NCI-H2196 treated with DMSO at 0.1 percent for 48 hours (cell line): ENCODE results near the gene SLC25A2.
"Not testable (repeated sequence)": the region's sequence is repeated elsewhere in the genome, so short reads cannot be mapped to it uniquely, and the experiment has no call there.

Experiments
- DNase-seq: peaks from one replicate; lab custom pipeline; 2025; ENCODE audit not compliant: unreplicated experiment; lab: John Stamatoyannopoulos, UW

The SLC25A2 gene

DNA sequence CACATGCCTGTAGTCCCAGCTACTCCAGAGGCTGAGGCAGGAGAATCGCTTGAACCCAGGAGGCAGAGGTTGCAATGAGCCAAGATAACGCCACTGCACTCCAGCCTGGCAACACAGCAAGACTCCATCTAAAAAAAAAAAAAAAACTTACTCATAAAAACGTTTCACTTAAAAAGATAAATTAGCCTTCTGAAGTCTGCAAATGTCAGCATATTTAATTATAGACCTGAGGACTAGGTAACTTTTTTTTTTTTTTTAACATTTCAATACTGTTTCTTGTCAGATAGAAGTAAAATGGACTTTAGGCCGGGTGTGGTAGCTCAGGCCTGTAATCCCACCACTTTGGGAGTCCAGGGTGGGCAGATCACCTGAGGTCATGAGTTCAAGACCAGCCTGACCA lies 13.1 kb upstream of the SLC25A2 start:
- not testable (repeated sequence) for DNase-seq

DNA sequence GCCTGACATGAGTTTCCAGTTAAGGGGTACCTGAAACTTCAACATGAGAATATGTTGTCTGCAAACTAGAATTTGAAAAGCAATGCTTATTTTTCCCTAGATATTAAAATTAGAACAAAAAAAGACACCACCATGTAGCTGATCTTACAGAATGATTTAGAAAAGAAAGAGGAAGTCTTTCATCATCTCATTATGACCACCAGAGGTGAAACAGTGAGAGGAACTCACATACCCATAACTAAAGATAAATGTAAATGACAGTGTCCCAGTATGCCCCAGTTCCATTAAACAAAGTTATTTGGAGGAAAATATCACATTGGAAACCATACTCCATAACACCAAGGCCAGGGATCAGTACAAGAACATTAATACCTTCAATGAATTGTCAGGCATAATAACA lies 9.9 kb upstream of the SLC25A2 start:
- no peak for DNase-seq

DNA sequence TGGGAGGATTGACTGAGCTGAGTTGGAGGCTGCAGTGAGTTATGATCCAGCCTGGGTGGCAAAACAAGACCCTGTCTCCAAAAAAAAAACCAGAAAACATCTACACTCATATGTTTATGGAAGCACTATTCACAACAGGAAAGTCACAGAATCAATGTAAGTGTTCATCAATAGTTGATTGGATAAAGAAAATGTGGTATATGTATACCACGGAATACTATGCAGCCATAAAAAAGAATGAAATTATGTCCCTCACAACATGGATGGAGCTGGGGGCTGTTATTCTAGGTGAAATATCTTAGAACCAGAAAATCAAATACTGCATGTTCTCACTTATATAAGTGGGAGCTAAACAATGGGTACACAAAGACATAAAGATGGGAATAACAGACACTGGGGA lies 2.8 kb upstream of the SLC25A2 start:
- DNase-seq, result no peak

DNA sequence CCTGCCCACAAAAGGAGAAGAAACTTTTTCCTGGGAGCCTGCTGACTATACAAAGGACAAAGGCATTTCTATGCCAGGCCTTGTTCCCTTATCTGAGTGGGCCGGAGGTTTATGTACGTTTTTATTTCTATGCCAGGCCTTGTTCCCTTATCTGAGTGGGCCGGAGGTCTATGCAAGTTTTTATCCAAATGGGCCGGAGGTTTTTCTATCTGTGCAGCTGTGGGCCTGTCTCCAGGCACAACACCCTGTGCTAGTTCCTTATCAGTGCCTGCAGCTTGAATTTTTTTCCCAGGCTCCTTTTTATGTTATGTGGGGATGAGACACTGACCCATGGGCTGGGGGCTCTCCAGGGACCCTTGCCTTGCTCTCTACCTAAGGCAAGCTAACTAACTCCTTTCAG lies 5.5 kb downstream of the SLC25A2 start:
- DNase-seq, result no peak

DNA sequence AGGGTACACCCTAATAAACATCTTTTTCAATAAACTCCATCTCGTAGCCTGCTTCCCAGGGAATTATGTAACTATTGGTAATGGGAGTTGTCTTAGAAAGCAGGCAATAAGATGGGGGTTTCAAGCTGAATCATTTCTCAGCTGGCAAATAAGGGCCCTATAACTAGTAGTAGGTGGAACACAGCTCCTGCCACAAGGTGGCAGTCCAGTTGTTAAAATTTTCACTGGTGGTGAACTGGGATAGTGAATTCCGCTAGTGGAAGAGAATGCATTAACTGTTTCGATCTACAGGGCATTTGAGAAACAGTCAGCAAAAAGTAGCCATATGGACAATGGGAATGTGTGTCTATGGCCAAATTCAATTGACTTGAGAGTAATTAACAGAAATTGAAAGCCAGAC lies 30.9 kb downstream of the SLC25A2 start:
- DNase-seq, result no peak

DNA sequence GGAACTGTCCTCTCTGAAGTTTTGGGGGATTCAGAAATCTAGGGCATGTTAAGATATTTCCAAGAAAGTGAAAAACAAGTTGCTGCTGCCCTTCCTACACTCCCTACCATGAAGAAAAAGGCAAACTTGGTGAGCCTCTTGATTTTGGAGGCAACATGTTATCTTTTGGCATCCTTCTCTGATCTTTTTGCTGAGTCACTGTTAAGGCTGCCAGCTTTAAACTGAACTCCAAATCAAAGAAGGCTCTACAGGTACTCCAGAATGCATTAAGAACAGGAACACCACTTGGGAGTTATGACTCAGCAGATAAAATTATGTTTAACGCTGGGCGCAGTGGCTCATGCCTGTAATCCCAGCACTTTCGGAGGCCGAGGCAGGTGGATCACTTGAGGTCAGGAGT lies 34.7 kb downstream of the SLC25A2 start:
- no peak for DNase-seq

DNA sequence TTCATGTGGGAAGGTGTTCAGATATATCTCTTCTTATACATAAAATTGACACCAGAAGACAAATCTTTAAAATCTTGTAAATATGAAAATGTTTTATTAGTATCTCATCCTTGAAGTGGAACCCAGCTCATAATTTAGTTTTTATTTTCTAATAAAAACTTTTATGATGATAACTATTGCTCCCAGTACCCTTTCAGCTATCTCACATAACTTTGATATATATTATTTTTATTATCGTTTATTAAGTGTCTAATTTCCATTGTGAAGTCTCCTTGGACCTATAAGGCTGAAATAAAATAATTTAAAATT lies 42.7 kb downstream of the SLC25A2 start:
- no peak for DNase-seq

DNA sequence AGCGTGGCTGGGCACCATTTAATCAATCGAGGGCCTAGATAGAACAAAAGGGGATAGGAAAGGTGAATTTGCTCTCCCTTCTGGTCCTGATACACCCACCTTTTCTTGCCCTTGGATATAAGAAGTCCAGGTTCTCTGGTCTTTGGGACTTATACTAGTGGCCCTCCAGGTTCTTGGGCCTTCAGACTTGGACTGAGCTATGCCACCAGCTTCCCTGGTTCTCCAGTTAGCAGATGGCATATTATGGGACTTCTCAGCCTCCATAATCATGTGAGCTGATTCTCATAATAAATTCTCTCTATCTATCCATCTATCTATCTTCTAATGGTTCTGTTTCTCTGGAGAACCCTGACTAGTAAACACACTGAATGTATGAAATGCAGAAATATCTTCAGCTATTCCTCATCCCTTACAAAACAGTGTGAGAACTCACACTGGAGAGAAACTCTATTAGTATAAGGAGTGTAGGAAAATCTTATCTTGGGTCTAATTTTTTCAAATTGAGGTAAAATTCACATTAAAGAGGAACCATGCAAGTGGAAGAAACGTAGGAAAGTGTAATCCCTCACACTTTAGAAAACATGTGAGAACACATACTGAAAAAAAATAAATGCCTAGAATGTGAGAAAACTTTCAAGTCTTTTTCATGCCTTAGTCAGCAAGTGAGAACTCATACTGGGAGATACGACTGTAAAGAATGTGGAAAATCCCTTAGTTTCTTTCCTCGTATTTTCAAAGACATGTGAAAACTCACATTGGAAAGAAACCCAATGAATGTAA lies 43.2 kb downstream of the SLC25A2 start:
- DNase-seq, result no peak

DNA sequence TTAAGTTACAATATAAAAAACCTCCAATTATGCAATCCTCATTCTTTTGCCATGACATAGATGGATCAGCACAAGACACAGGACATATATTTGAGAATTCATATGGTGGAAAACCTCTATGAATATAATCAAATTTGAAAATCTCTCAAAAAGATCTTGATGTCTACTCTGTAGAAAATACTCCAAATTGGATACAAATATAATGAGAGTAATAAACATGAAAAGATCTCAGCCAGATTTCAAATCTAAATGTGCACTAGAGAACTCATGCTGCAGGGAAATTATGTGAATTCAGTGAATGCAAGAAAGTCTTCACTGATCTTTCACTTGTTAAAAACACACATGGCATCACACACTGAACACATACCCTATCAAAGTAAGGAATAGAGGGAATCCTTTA lies 44.9 kb downstream of the SLC25A2 start:
- DNase-seq, result no peak

DNA sequence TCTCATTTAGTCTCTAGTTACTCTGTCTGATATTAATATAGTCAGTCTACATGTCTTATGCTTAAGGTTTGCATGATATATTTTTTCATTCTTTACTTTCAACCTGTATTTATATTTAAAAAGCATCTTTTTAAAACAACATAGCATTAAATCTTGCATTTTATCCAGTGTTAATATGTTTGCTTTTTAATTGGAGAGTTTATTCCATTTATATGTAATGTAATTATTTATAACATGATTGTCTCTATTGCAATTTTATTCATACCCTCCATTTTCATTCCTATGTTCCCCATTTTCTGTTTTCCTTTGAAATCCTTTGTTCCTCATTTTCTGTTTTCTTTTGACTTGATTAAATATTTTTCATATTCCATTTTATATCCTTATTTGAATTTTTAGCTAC lies 45.4 kb downstream of the SLC25A2 start:
- DNase-seq, result no peak
